Inferior parietal cortex (tissue), 1 donor: ENCODE measurements around the gene MPDU1.
"Not testable (repeated sequence)": the region's sequence is repeated elsewhere in the genome, so short reads cannot be mapped to it uniquely, and the experiment has no call there.

Experiments used
- DNase-seq: peaks from one replicate; pipeline ENCODE4 v3.0.0-alpha.2; 2016; ENCODE audit errors: extremely low spot score

The MPDU1 gene

GRCh38 chr17:7580604-7581575 lies 2.8 kb upstream of the MPDU1 start:
- DNase-seq, result no peak

GRCh38 chr17:7582396-7583252 lies 1.0 kb upstream of the MPDU1 start:
- no peak for DNase-seq

GRCh38 chr17:7586673-7587419 lies 3.2 kb downstream of the MPDU1 start:
- DNase-seq, result no peak

- DNase-seq, result no peak
Measured at GRCh38 chr17:7587420-7588151, 3.9 kb downstream of the MPDU1 start.

- no peak for DNase-seq
Measured at GRCh38 chr17:7588553-7589203, 5.0 kb downstream of the MPDU1 start.

GRCh38 chr17:7589204-7589868 lies 5.7 kb downstream of the MPDU1 start:
- DNase-seq, result peak; percentile 84

GRCh38 chr17:7589891-7590691 lies 6.4 kb downstream of the MPDU1 start, which contains the start of gene SOX15:
TSS of gene SOX15 (minus strand) at chr17:7590094. CDS start at chr17:7589676, 418 bp downstream.
- no peak for DNase-seq

GRCh38 chr17:7590743-7591142 lies 7.1 kb downstream of the MPDU1 start:
- DNase-seq, result no peak

- DNase-seq, result no peak
Measured at GRCh38 chr17:7591596-7591995, 7.9 kb downstream of the MPDU1 start.

- DNase-seq, result no peak
Measured at GRCh38 chr17:7592422-7593021, 8.9 kb downstream of the MPDU1 start.

- no peak for DNase-seq
Measured at GRCh38 chr17:7593296-7593695, 9.6 kb downstream of the MPDU1 start.

GRCh38 chr17:7597561-7597960 lies 13.9 kb downstream of the MPDU1 start:
- not testable (repeated sequence) for DNase-seq

- no peak for DNase-seq
Measured at GRCh38 chr17:7606280-7606679, 22.6 kb downstream of the MPDU1 start.

- DNase-seq, result no peak
Measured at GRCh38 chr17:7610641-7611040, 27.0 kb downstream of the MPDU1 start.

- DNase-seq, result no peak
Measured at GRCh38 chr17:7611635-7612293, 28.1 kb downstream of the MPDU1 start.

GRCh38 chr17:7612294-7612640 lies 28.6 kb downstream of the MPDU1 start:
- no peak for DNase-seq

GRCh38 chr17:7613769-7614424 lies 30.2 kb downstream of the MPDU1 start:
- DNase-seq, result no peak
